Measurements from ENCODE around the gene CSTF2T. TPM values are rescaled to one million over a fixed set of nuclear protein-coding genes. Genes with fewer than 3 reads are reported as not detected.

The CSTF2T gene
- total and polyA plus RNA-seq, 2 donors (not counting 3 experiments of a cell fraction or from before 2014, with no cell fraction given): 4.8 to 19.8 TPM

DNA sequence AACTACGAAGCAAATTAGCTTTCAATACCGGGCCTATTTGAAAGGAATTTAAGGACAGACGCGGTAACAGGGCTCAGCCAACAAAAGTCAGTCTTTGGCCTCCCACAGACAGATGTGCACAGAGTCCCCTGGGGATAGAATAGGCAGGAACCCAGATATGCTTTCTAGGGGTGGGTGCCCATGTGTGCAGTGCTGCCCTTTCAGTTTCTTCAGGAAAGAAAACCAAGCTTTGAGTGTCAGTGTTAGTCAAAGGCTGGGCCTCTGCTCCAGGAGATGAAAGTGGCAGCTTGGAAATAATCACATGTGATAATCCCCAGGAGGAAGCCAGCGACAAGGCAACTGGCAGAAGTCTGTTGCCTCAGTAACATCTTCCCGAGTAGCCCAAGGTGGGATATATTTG lies 43.8 kb upstream of the CSTF2T start:
- dilution Hi-C loops (cut with MboI; ENCODE audit: extremely low pct_ligation_motif_present, low sequenced_read_pairs) (no loop called here), intact Hi-C loops (cut with micrococcal nuclease) (no loop called here)
- CTCF ChIA-PET: no interaction called here
- Histone ChIP-seq H4K20me1 (replicated peaks; ENCODE audit: control insufficient read depth, extremely low read depth, insufficient read depth, low read length) (no peaks in the 10 kb centered on the region), H3K27me3 (ENCODE audit: control insufficient read depth in 2 of 2, insufficient read depth in 2 of 2, low read length in 2 of 2) (no peaks in the 10 kb centered on the region), H3K4me3 (replicated peaks in 1 of 3; ENCODE audit: insufficient read depth in 1 of 3, low read depth in 1 of 3, low read length in 3 of 3) (no peak overlapping the region), H3K4me2 (ENCODE audit: insufficient read depth, low read length) (no peak overlapping the region), H3K9ac (replicated peaks; ENCODE audit: extremely low read depth, insufficient read depth, low read length) (no peak overlapping the region), H3K27ac (ENCODE audit: insufficient read depth, low read depth, low read length) (no peak overlapping the region), H3K36me3 (ENCODE audit: control insufficient read depth in 2 of 2, extremely low read depth in 1 of 2, insufficient read depth in 2 of 2, low read length in 2 of 2) (no peaks in the 10 kb centered on the region), H3K79me2 (ENCODE audit: control insufficient read depth, insufficient read depth, low read length) (no peaks in the 10 kb centered on the region), H2AFZ (ENCODE audit: low read depth, low read length) (no peak overlapping the region), H3K4me1 (ENCODE audit: control insufficient read depth, extremely low read depth, insufficient read depth, low read length) (no peaks in the 10 kb centered on the region), H3K9me1 (replicated peaks; ENCODE audit: control insufficient read depth, extremely low read depth, insufficient read depth, low read length) (no peaks in the 10 kb centered on the region), H3K9me3 (replicated peaks; ENCODE audit: control insufficient read depth, insufficient read depth, low read length) (no peaks in the 10 kb centered on the region)
- POLR2A ChIA-PET: no interaction called here
- DNase-seq (ENCODE audit: low read depth, low spot score) (no peak), FAIRE-seq (no peak)
- TF ChIP-seq EZH2 (IDR thresholded peaks at IDR 0.05; ENCODE audit: borderline replicate concordance, low read depth, low read length, severe bottlenecking): no peak
- no peak for TF ChIP-seq POLR2A (IDR thresholded peaks at IDR 0.05; ENCODE audit: low read depth, low read length)
- TF ChIP-seq JUN (IDR thresholded peaks at IDR 0.05; ENCODE audit: borderline replicate concordance, insufficient read depth, insufficient read length, low read depth): no peak
- TF ChIP-seq, protein P1, sequence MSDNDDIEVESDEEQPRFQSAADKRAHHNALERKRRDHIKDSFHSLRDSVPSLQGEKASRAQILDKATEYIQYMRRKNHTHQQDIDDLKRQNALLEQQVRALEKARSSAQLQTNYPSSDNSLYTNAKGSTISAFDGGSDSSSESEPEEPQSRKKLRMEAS (IDR thresholded peaks at IDR 0.05; ENCODE audit: insufficient read depth, insufficient read length): no peak
- TF ChIP-seq FOS (IDR thresholded peaks at IDR 0.05; ENCODE audit: borderline replicate concordance, insufficient read depth, low read length): no peak
- TF ChIP-seq, protein P2, sequence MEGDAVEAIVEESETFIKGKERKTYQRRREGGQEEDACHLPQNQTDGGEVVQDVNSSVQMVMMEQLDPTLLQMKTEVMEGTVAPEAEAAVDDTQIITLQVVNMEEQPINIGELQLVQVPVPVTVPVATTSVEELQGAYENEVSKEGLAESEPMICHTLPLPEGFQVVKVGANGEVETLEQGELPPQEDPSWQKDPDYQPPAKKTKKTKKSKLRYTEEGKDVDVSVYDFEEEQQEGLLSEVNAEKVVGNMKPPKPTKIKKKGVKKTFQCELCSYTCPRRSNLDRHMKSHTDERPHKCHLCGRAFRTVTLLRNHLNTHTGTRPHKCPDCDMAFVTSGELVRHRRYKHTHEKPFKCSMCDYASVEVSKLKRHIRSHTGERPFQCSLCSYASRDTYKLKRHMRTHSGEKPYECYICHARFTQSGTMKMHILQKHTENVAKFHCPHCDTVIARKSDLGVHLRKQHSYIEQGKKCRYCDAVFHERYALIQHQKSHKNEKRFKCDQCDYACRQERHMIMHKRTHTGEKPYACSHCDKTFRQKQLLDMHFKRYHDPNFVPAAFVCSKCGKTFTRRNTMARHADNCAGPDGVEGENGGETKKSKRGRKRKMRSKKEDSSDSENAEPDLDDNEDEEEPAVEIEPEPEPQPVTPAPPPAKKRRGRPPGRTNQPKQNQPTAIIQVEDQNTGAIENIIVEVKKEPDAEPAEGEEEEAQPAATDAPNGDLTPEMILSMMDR (IDR thresholded peaks at IDR 0.05; ENCODE audit: extremely low read depth in 1 of 2, insufficient read depth in 1 of 2, low read depth in 1 of 2, low read length in 2 of 2): no peak
- TF ChIP-seq GATA2 (IDR thresholded peaks at IDR 0.05; ENCODE audit: insufficient read depth, insufficient read length, low read depth, low read length): no peak
- no peak for TF ChIP-seq POLR2AphosphoS5 (IDR thresholded peaks at IDR 0.05; ENCODE audit: insufficient read depth, low read depth, low read length)
- no peak for TF ChIP-seq MYC (IDR thresholded peaks at IDR 0.05; ENCODE audit: low read depth, low read length)
- no TSS peak for BruUV-seq (replicated peaks)

All from endothelial cell of umbilical vein (primary cell).